Activated naive CD8-positive, alpha-beta T cell (primary cell): ENCODE data around the gene TXLNB.
A peak's percentile ranks its signal among the peaks of the same experiment; 100 is the strongest.
"Not testable (repeated sequence)": the region's sequence is repeated elsewhere in the genome, so short reads cannot be mapped to it uniquely, and the experiment has no call there.

ENCODE experiments used
- H3K27ac Mint-ChIP-seq: one replicate; pipeline ENCODE4 v1.8.0; 2021; ENCODE audit warnings: mixed read lengths
- H3K27me3 Mint-ChIP-seq: one replicate; pipeline ENCODE4 v1.8.0; 2021; ENCODE audit warnings: mixed read lengths
- H3K36me3 Mint-ChIP-seq: one replicate; pipeline ENCODE4 v1.8.0; 2021; ENCODE audit warnings: mixed read lengths
- H3K4me1 Mint-ChIP-seq: one replicate; pipeline ENCODE4 v1.8.0; 2021; ENCODE audit warnings: low read depth, mixed read lengths
- H3K4me3 Mint-ChIP-seq: one replicate; pipeline ENCODE4 v1.8.0; 2021; ENCODE audit warnings: mild to moderate bottlenecking, mixed read lengths
- H3K9me3 Mint-ChIP-seq: one replicate; pipeline ENCODE4 v1.8.0; 2021; ENCODE audit warnings: low read depth, mixed read lengths

TXLNB gene

DNA sequence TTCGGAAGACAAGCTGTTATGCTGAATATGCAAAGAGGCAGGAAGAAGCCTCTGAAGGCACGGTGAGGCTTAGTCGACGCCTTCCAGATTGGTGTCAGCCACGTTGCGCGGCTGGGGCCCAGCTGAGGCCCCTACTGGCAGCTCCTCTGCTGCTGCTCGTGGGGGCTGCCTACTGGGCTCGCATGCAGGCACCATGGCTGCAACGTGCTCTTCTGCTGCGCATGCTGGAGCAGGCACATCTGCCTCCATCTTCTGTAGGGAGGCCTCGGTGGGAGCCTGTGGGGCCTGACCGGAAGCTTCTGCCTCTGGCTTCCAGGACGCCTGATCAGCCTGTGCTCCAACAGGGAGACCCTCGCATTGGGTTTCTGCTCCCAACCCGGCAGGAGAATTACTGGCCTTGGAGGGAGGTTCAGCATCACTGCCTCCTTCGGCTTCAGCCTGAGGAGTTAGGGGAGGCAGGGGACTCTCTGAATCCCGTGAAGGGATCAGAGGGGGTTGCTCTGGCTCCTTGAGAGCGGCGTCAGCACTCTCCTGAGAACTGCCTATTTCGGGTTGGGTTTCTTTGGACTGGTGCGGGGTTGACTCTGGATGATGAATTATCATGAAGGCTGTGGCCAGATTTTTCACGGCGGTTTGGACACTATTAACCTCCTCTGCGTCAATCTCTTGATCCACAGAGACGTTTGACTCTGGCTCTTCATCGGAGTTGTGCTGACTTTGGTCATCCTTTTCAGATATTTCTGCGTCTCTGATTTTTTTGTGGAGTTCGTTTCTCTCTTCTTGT, 49.1 kb downstream of the TXLNB start:
- no peak overlapping the region for H3K4me3 Mint-ChIP-seq
- H3K4me1 Mint-ChIP-seq = peaks cover 15% of the 10 kb centered on the region
- peaks cover 4% of the 10 kb centered on the region for H3K36me3 Mint-ChIP-seq
- no peak overlapping the region for H3K27ac Mint-ChIP-seq
- H3K27me3 Mint-ChIP-seq = no peaks in the 10 kb centered on the region
- no peaks in the 10 kb centered on the region for H3K9me3 Mint-ChIP-seq

DNA sequence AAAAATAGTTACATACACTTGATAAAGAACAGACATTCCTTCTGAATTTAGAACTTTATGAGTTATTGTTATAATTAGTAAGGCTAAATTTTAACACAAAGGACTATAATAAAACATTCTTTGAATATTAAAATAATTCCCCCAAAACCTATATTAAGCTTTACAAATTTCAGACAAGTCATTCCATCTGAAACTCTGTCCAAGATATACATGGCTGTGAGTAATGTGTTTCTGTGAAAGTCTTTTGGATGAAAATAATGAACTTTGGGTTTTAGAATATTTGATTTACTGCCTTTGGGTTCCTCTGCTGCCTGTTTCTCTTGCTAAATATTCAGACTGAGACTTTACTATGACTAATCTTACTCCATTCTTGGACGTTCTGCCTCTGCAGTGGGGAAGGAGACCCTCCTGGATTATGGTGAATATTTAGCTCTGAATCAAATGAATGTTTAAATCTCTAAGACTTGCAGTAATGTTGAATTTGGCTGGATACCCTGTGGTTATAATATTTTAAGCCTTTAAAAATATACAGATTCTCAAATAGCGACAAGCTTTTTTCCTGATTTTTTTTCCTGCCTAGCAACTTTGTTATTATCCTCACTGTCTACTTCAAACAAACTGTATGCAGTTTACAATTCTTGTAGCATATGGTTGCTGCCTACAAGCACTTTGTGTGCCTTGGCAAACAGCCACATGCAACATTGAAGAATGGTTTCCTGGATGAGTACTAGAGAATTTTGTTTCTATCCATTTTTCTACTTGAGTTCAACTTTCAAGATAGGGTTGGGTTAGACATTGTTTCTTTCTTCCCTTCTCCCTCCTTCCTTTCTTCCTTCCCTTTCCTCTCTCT, 51.4 kb downstream of the TXLNB start:
- H3K4me3 Mint-ChIP-seq = no peak overlapping the region
- H3K27ac Mint-ChIP-seq = no peak overlapping the region
- peaks cover 12% of the 10 kb centered on the region for H3K4me1 Mint-ChIP-seq
- no peaks in the 10 kb centered on the region for H3K9me3 Mint-ChIP-seq
- no peaks in the 10 kb centered on the region for H3K27me3 Mint-ChIP-seq
- peaks cover 4% of the 10 kb centered on the region for H3K36me3 Mint-ChIP-seq

DNA sequence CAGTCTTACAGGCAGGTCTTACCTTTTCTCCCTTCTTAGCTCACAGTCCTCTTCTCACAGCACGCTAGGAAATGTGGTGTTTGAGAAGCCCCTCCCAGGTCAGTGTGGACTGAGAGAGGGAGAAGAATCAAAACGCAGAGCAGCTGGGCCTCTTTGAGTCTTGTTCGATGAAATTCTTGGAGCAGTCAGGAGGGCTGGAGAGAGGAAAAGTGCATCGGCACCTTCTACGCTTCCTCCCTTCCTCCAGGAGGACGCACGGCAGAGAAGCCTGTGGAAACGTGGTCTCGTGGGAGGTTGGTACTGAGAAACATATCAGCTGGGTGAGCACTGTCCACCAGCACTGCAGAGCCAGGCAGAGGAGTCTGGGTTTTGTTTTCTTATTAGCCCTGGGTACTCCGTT, 52.7 kb downstream of the TXLNB start:
- Mint-ChIP-seq H3K4me1 (peaks cover 5% of the 10 kb centered on the region), H3K4me3 (no peak overlapping the region), H3K36me3 (peaks cover 4% of the 10 kb centered on the region), H3K27me3 (no peaks in the 10 kb centered on the region), H3K9me3 (no peaks in the 10 kb centered on the region), H3K27ac (no peak overlapping the region)

DNA sequence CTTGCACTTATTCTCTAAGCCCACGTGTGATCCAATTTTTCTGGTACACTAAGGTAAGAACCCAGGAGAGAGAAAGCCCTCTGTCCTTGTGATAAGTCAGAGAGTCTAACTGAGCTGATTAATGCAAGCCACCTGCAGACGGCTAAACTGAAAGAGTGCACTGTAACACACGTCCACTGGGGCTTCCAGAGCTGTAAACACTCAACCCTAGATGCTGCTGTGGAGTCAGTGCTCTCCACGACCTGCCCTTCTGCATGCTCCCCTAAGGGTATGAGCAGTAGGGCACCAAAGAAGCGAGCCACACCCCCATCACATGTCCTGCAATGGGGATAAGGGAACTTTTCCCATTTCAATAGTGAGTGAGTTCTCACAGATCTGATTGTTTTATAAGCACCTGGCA, 55.7 kb downstream of the TXLNB start:
- H3K4me1 Mint-ChIP-seq = peaks cover 5% of the 10 kb centered on the region
- no peaks in the 10 kb centered on the region for H3K27me3 Mint-ChIP-seq
- H3K9me3 Mint-ChIP-seq = no peaks in the 10 kb centered on the region
- H3K36me3 Mint-ChIP-seq = peaks cover 3% of the 10 kb centered on the region
- H3K27ac Mint-ChIP-seq = no peak overlapping the region
- H3K4me3 Mint-ChIP-seq = no peak overlapping the region

DNA sequence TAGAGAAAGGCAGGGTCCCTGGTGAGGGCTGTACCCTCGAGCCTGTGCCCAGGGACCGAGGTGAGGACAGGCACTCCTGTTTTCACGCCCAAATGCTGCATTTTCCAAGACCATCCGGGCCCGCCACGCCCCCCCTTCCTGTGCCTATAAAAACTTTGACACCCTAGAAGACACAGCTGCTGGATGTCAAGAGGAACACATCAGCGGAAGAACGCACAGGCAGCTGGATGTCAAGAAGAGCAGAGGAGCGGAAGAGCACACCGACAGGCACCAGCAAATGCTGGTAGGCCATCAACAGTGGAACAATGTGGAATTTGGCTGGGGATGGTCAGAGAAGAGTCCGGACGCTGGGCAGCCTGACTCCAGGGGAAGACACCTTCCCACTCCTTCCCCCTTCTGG, 56.1 kb downstream of the TXLNB start:
- H3K9me3 Mint-ChIP-seq = no peaks in the 10 kb centered on the region
- peaks cover 3% of the 10 kb centered on the region for H3K36me3 Mint-ChIP-seq
- peaks cover 1% of the 10 kb centered on the region for H3K4me1 Mint-ChIP-seq
- no peak overlapping the region for H3K27ac Mint-ChIP-seq
- no peaks in the 10 kb centered on the region for H3K27me3 Mint-ChIP-seq
- no peak overlapping the region for H3K4me3 Mint-ChIP-seq

DNA sequence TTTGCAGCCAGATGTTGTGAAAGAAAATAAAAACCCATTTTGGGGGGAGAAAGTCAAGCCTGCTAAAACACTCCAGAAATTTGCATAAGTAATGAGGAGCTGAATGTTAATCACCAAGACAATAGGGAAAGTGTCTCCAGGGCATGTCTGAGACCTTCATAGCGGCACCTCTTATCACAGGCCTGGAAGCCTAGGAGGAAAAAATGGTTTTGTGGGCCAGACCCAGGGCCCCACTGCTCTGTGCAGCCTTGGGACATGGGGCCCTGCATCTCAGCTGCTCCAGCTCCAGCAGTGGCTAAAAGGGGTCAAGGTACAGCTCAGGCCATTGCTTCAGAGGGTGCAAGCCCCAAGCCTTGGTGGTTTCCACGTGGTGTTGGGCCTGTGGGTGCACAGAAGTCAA, 57.6 kb downstream of the TXLNB start:
- H3K4me3 Mint-ChIP-seq, H3K4me1 Mint-ChIP-seq, H3K27me3 Mint-ChIP-seq, H3K9me3 Mint-ChIP-seq, H3K27ac Mint-ChIP-seq, H3K36me3 Mint-ChIP-seq: not testable (repeated sequence)

DNA sequence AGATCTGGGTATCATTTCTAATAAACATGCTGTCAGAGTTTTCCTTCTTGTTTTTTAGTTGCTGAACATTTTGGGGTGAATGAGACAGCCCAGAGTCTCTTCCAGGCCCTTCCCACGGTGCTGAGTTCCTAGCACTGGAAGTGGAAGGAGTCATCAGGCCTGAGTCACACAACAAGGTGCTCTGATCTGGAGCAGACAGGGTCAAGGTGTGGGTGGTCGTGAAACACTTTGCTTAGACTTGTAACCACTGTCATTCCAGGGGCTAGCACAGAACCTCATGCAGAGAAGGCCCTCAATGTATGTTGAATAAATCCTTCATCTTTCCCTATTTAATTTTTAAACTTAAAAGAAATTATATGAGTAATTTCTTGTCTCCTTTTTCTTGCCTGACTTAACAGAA, 60.6 kb downstream of the TXLNB start:
- H3K4me3 Mint-ChIP-seq = no peak overlapping the region
- peaks cover 3% of the 10 kb centered on the region for H3K36me3 Mint-ChIP-seq
- no peaks in the 10 kb centered on the region for H3K4me1 Mint-ChIP-seq
- H3K9me3 Mint-ChIP-seq = no peaks in the 10 kb centered on the region
- H3K27me3 Mint-ChIP-seq = no peaks in the 10 kb centered on the region
- H3K27ac Mint-ChIP-seq = no peak overlapping the region

DNA sequence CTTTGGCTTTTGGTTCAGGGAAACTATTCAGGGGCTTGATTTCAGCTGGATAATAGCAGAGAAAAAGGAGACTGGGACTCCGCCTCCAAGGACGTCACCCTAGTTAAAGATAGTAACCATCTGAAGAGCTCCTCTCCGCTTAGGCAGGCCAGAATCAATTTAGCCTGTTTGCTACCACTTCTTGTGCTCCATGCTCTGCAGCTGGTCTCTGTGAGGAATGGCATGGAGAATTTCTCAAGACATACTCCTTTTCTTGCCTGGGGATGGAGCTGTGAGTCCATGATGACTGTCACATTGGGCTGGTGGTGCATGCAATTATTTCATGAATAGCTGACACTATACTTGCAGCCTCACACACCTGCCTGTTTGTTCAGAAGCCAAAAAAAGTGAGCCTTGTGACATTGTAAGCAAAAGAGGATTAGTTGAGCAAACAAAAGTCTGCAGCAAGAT, 61.4 kb downstream of the TXLNB start:
- no peak overlapping the region for H3K4me3 Mint-ChIP-seq
- no peaks in the 10 kb centered on the region for H3K9me3 Mint-ChIP-seq
- H3K36me3 Mint-ChIP-seq = peaks cover 3% of the 10 kb centered on the region
- no peak overlapping the region for H3K27ac Mint-ChIP-seq
- no peaks in the 10 kb centered on the region for H3K27me3 Mint-ChIP-seq
- no peaks in the 10 kb centered on the region for H3K4me1 Mint-ChIP-seq

DNA sequence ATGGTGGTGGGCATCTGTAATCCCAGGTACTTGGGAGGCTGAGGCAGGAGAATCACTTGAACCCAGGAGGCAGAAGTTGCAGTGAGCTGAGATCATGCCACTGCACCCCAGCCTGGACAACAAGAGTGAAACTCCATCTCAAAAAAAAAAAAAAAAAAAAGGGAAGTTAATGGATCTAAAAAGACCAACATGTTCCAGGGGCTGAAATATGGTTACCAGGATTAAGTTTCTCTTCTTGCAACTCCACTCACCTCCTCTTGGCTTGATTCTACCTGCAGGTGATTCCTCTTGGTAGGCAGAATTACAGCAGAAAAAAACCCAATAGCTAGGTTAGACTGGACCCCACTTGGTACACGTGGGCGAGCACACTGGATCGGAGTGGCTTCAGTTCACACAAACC, 63.4 kb downstream of the TXLNB start:
- H3K27ac Mint-ChIP-seq, H3K9me3 Mint-ChIP-seq, H3K27me3 Mint-ChIP-seq, H3K4me3 Mint-ChIP-seq, H3K36me3 Mint-ChIP-seq, H3K4me1 Mint-ChIP-seq: not testable (repeated sequence)

DNA sequence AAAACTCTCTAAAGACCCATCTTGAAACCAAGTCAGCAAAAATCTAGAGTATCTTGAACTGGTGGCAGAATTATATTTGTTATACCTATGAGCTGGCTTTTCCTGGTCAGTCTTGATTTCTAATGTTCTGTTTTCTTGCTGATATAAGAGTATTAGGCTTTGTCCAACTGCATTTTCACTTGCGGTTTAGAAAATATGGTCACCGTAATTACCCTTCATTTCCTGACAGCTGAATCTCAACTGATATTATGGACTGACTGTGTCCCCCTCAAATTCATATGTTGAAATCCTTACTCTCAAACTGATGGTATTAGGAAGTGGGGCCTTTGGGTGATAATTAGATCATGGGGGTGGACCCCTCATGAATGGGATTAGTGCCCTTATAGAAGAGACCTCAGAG, 72.1 kb downstream of the TXLNB start:
- Mint-ChIP-seq H3K27me3 (no peaks in the 10 kb centered on the region), H3K9me3 (peaks cover 3% of the 10 kb centered on the region), H3K4me3 (no peak overlapping the region), H3K4me1 (peaks cover 9% of the 10 kb centered on the region), H3K27ac (peak overlapping the region; percentile 35), H3K36me3 (peaks cover 3% of the 10 kb centered on the region)

DNA sequence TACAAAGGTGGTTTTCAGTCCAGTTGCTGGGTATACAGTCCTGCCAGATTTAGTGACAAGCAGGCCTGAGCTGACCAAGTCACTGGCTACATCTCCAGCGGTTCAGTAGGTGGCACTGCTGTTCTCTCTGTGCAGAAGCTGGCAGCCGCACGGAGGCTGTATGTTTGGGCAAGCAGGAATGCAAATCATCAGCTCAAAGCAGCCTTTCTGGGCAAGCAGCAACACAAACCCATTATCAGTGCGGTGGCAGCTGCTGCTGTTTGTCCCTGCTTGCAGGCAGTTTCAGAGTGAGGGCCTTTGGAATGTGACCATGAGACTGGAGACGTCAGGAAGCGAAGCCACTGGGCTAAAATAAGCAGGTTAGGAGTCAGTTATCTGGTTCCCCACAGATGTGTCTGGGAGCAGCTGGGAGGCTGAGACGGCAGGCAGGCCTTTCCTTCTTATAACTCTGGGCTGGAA, 72.5 kb downstream of the TXLNB start:
- Mint-ChIP-seq H3K4me1 (peaks cover 9% of the 10 kb centered on the region), H3K9me3 (peaks cover 3% of the 10 kb centered on the region), H3K4me3 (no peak overlapping the region), H3K36me3 (peaks cover 3% of the 10 kb centered on the region), H3K27me3 (no peaks in the 10 kb centered on the region), H3K27ac (peak overlapping the region; percentile 35)

DNA sequence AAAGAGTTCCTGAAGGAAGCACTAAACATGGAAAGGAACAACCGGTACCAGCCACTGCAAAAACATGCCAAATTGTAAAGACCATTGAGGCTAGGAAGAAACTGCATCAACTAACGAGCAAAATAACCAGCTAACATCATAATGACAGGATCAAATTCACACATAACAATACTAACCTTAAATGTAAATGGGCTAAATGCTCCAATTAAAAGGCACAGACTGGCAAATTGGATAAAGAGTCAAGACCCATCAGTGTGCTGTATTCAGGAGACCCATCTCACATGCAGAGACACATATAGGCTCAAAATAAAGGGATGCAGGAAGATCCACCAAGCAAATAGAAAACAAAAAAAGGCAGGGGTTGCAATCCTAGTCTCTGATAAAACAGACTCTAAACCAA, 79.3 kb downstream of the TXLNB start:
- H3K36me3 Mint-ChIP-seq = peaks cover 18% of the 10 kb centered on the region
- not testable (repeated sequence) for H3K4me3 Mint-ChIP-seq, H3K4me1 Mint-ChIP-seq, H3K27me3 Mint-ChIP-seq, H3K27ac Mint-ChIP-seq
- peaks cover 19% of the 10 kb centered on the region for H3K9me3 Mint-ChIP-seq

DNA sequence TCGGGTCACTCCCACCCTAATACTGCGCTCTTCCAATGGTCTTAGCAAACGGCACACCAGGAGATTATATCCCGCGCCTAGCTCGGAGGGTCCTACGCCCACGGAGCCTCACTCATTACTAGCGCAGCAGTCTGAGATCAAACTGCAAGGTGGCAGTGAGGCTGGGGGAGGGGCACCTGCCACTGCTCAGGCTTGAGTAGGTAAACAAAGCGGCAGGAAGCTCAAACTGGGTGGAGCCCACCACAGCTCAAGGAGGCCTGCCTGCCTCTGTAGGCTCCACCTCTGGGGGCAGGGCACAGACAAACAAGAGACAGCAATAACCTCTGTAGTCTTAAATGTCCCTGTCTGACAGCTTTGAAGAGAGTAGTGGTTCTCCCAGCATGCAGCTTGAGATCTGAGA, 81.0 kb downstream of the TXLNB start:
- not testable (repeated sequence) for H3K4me1 Mint-ChIP-seq, H3K27me3 Mint-ChIP-seq, H3K27ac Mint-ChIP-seq, H3K4me3 Mint-ChIP-seq
- Mint-ChIP-seq H3K9me3 (peaks cover 21% of the 10 kb centered on the region), H3K36me3 (peaks cover 24% of the 10 kb centered on the region)

DNA sequence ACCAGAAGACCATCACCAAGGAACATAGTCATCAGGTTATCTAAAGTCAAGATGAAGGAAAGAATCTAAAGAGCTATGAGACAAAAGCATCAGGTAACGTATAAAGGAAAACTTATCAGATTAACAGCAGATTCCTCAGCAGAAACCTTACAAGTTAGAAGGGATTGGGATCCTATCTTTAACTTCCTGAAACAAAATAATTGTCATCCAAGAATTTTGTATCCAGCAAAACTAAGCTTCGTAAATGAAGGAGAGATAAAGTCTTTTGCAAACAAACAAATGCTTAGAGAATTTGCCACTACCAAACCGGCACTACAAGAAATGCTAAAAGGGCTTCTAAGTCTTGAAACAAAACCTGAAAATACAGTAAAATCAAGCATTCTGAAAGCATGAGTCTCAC, 86.0 kb downstream of the TXLNB start:
- Mint-ChIP-seq H3K27ac (no peak overlapping the region), H3K9me3 (peaks cover 17% of the 10 kb centered on the region), H3K36me3 (peaks cover 28% of the 10 kb centered on the region), H3K4me3 (no peak overlapping the region), H3K27me3 (no peaks in the 10 kb centered on the region), H3K4me1 (peaks cover 10% of the 10 kb centered on the region)

DNA sequence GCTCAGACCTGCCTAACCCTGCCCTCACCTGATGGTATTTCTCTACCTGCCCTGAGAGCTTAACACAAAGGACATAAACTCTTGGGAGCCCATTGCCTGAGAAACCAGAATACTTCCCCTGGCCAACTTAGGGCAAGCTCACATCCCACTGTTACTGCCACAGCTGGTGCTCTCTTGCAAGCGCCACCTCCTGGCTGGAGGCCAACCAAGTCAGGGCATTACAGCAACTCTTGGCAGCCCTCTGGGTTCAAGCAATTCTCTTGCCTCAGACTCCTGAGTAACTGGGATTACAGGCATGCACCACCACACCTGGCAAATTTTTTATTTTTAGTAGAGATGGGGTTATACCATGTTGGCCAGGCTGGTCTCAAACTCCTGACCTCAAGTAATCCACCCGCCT, 86.8 kb downstream of the TXLNB start:
- Mint-ChIP-seq H3K27me3 (no peaks in the 10 kb centered on the region), H3K9me3 (peaks cover 17% of the 10 kb centered on the region), H3K36me3 (peaks cover 25% of the 10 kb centered on the region), H3K4me1 (peaks cover 2% of the 10 kb centered on the region), H3K4me3 (no peak overlapping the region), H3K27ac (no peak overlapping the region)
